ENCODE results near the gene SLC35E2B.

The SLC35E2B gene

GRCh38 chr1:1622010-1622787 is 70.4 kb downstream of the SLC35E2B start:
- no peak for DNase-seq (ENCODE audit: low spot score)
- Histone ChIP-seq H3K27me3 (ENCODE audit: control insufficient read depth in 3 of 3, insufficient read depth in 3 of 3, low read depth in 1 of 3, low read length in 3 of 3) (no peaks in the 10 kb centered on the region), H3K79me1 (ENCODE audit: low read depth, low read length) (peaks cover 10% of the 10 kb centered on the region), H3K27ac (replicated peaks; ENCODE audit: low read length) (no peak overlapping the region), H3K36me3 (replicated peaks in 1 of 2; ENCODE audit: control insufficient read depth in 2 of 2, insufficient read depth in 2 of 2, low read length in 2 of 2) (peaks cover 8 to 14% of the 10 kb centered on the region in 2 donors), H3K23ac (ENCODE audit: low read depth, low read length, poor library complexity) (no peak overlapping the region), H3K4ac (ENCODE audit: low read length) (no peak overlapping the region), H2BK12ac (ENCODE audit: low read length) (no peak overlapping the region), H2AFZ (ENCODE audit: low read length) (no peak overlapping the region), H4K91ac (ENCODE audit: low read depth, low read length, poor library complexity) (no peak overlapping the region), H2BK15ac (ENCODE audit: low read length) (no peak overlapping the region), H2AK5ac (ENCODE audit: low read depth, low read length) (no peak overlapping the region), H4K8ac (ENCODE audit: low read depth, low read length) (no peak overlapping the region), H3K9ac (ENCODE audit: low read depth, low read length, poor library complexity) (no peak overlapping the region), H3K4me3 (ENCODE audit: low read length in 2 of 2) (no peak overlapping the region), H3K14ac (ENCODE audit: low read length) (no peak overlapping the region), H3K4me2 (ENCODE audit: insufficient read depth, low read length, poor library complexity, severe bottlenecking) (no peak overlapping the region), H3K9me3 (replicated peaks in 1 of 2; ENCODE audit: control insufficient read depth in 2 of 2, insufficient read depth in 1 of 2, low read depth in 1 of 2, low read length in 2 of 2) (no peaks in the 10 kb centered on the region), H2BK120ac (ENCODE audit: low read depth, low read length) (no peak overlapping the region), H3K18ac (ENCODE audit: low read length) (no peak overlapping the region), H3K4me1 (ENCODE audit: control insufficient read depth in 2 of 2, insufficient read depth in 1 of 2, low read depth in 1 of 2, low read length in 2 of 2) (peaks cover 0 to under 1% of the 10 kb centered on the region in 2 donors), H2BK5ac (ENCODE audit: low read length) (no peak overlapping the region)
- WGBS, 2 donors (ENCODE audit: extremely low coverage in 2 of 2, insufficient read length in 2 of 2, insufficient replicate concordance in 1 of 2): no CpG with 5 or more reads among the region's 21 CpGs

- no peak overlapping the region for H2BK15ac ChIP-seq (ENCODE audit: low read length)
- no peak overlapping the region for H3K4me3 ChIP-seq (ENCODE audit: low read length in 2 of 2)
- peaks cover 12 to 17% of the 10 kb centered on the region in 2 donors for H3K36me3 ChIP-seq (replicated peaks in 1 of 2; ENCODE audit: control insufficient read depth in 2 of 2, insufficient read depth in 2 of 2, low read length in 2 of 2)
- H4K8ac ChIP-seq (ENCODE audit: low read depth, low read length): peak overlapping the region; percentile 43
- no peak overlapping the region for H3K14ac ChIP-seq (ENCODE audit: low read length)
- no peaks in the 10 kb centered on the region for H3K27me3 ChIP-seq (ENCODE audit: control insufficient read depth in 3 of 3, insufficient read depth in 3 of 3, low read depth in 1 of 3, low read length in 3 of 3)
- no peak overlapping the region for H3K27ac ChIP-seq (replicated peaks; ENCODE audit: low read length)
- no peak overlapping the region for H2AFZ ChIP-seq (ENCODE audit: low read length)
- peak overlapping the region; percentile 4 for H3K9ac ChIP-seq (ENCODE audit: low read depth, low read length, poor library complexity)
- H2BK5ac ChIP-seq (ENCODE audit: low read length): no peak overlapping the region
- no peak overlapping the region for H4K91ac ChIP-seq (ENCODE audit: low read depth, low read length, poor library complexity)
- peaks cover 4 to 8% of the 10 kb centered on the region in 2 donors for H3K4me1 ChIP-seq (ENCODE audit: control insufficient read depth in 2 of 2, insufficient read depth in 1 of 2, low read depth in 1 of 2, low read length in 2 of 2)
- WGBS, 2 donors (ENCODE audit: extremely low coverage in 2 of 2, insufficient read length in 2 of 2, insufficient replicate concordance in 1 of 2): no CpG with 5 or more reads among the region's 31 CpGs
- H3K23ac ChIP-seq (ENCODE audit: low read depth, low read length, poor library complexity): no peak overlapping the region
- no peak overlapping the region for H3K4ac ChIP-seq (ENCODE audit: low read length)
- H2BK12ac ChIP-seq (ENCODE audit: low read length): no peak overlapping the region
- no peak overlapping the region for H3K18ac ChIP-seq (ENCODE audit: low read length)
- no peak overlapping the region for H3K4me2 ChIP-seq (ENCODE audit: insufficient read depth, low read length, poor library complexity, severe bottlenecking)
- H2AK5ac ChIP-seq (ENCODE audit: low read depth, low read length): no peak overlapping the region
- H3K79me1 ChIP-seq (ENCODE audit: low read depth, low read length): peaks cover 16% of the 10 kb centered on the region
- H2BK120ac ChIP-seq (ENCODE audit: low read depth, low read length): no peak overlapping the region
- no peak for DNase-seq (ENCODE audit: low spot score)
- H3K9me3 ChIP-seq (replicated peaks in 1 of 2; ENCODE audit: control insufficient read depth in 2 of 2, insufficient read depth in 1 of 2, low read depth in 1 of 2, low read length in 2 of 2): no peaks in the 10 kb centered on the region
These were observed 71.2 kb downstream of the SLC35E2B start for GRCh38 chr1:1621173-1622009.

- H2BK5ac ChIP-seq (ENCODE audit: low read length): no peak overlapping the region
- no peak overlapping the region for H4K8ac ChIP-seq (ENCODE audit: low read depth, low read length)
- WGBS, 2 donors (ENCODE audit: extremely low coverage in 2 of 2, insufficient read length in 2 of 2, insufficient replicate concordance in 1 of 2): no CpG with 5 or more reads among the region's 16 CpGs
- H3K4me2 ChIP-seq (ENCODE audit: insufficient read depth, low read length, poor library complexity, severe bottlenecking): no peak overlapping the region
- no peak for DNase-seq (ENCODE audit: low spot score)
- peaks cover 12 to 17% of the 10 kb centered on the region in 2 donors for H3K36me3 ChIP-seq (replicated peaks in 1 of 2; ENCODE audit: control insufficient read depth in 2 of 2, insufficient read depth in 2 of 2, low read length in 2 of 2)
- no peak overlapping the region for H3K27ac ChIP-seq (replicated peaks; ENCODE audit: low read length)
- H3K9ac ChIP-seq (ENCODE audit: low read depth, low read length, poor library complexity): no peak overlapping the region
- H3K4me3 ChIP-seq (ENCODE audit: low read length in 2 of 2): peak overlapping the region in 1 of 2 donors; percentile 6
- no peak overlapping the region for H3K14ac ChIP-seq (ENCODE audit: low read length)
- H3K27me3 ChIP-seq (ENCODE audit: control insufficient read depth in 3 of 3, insufficient read depth in 3 of 3, low read depth in 1 of 3, low read length in 3 of 3): no peaks in the 10 kb centered on the region
- peaks cover 16% of the 10 kb centered on the region for H3K79me1 ChIP-seq (ENCODE audit: low read depth, low read length)
- H3K23ac ChIP-seq (ENCODE audit: low read depth, low read length, poor library complexity): peak overlapping the region; percentile 13
- no peak overlapping the region for H3K18ac ChIP-seq (ENCODE audit: low read length)
- no peak overlapping the region for H2AK5ac ChIP-seq (ENCODE audit: low read depth, low read length)
- no peak overlapping the region for H3K4ac ChIP-seq (ENCODE audit: low read length)
- H4K91ac ChIP-seq (ENCODE audit: low read depth, low read length, poor library complexity): no peak overlapping the region
- no peak overlapping the region for H2AFZ ChIP-seq (ENCODE audit: low read length)
- H3K4me1 ChIP-seq (ENCODE audit: control insufficient read depth in 2 of 2, insufficient read depth in 1 of 2, low read depth in 1 of 2, low read length in 2 of 2): peaks cover 5 to 9% of the 10 kb centered on the region in 2 donors
- H2BK120ac ChIP-seq (ENCODE audit: low read depth, low read length): no peak overlapping the region
- no peak overlapping the region for H2BK15ac ChIP-seq (ENCODE audit: low read length)
- H2BK12ac ChIP-seq (ENCODE audit: low read length): no peak overlapping the region
- H3K9me3 ChIP-seq (replicated peaks in 1 of 2; ENCODE audit: control insufficient read depth in 2 of 2, insufficient read depth in 1 of 2, low read depth in 1 of 2, low read length in 2 of 2): no peaks in the 10 kb centered on the region
These were observed 72.0 kb downstream of the SLC35E2B start for GRCh38 chr1:1620433-1621139.

Measured in neuronal stem cell (in vitro differentiated cells).